ENCODE results near the gene RD3L. TPM values are rescaled to one million over a fixed set of nuclear protein-coding genes. Genes with fewer than 3 reads are reported as not detected.

RD3L gene
- total and polyA plus RNA-seq, 2 of the 13 experiments (the other 11 are each of a cell fraction or from before 2014, with no cell fraction given): not detected

DNA sequence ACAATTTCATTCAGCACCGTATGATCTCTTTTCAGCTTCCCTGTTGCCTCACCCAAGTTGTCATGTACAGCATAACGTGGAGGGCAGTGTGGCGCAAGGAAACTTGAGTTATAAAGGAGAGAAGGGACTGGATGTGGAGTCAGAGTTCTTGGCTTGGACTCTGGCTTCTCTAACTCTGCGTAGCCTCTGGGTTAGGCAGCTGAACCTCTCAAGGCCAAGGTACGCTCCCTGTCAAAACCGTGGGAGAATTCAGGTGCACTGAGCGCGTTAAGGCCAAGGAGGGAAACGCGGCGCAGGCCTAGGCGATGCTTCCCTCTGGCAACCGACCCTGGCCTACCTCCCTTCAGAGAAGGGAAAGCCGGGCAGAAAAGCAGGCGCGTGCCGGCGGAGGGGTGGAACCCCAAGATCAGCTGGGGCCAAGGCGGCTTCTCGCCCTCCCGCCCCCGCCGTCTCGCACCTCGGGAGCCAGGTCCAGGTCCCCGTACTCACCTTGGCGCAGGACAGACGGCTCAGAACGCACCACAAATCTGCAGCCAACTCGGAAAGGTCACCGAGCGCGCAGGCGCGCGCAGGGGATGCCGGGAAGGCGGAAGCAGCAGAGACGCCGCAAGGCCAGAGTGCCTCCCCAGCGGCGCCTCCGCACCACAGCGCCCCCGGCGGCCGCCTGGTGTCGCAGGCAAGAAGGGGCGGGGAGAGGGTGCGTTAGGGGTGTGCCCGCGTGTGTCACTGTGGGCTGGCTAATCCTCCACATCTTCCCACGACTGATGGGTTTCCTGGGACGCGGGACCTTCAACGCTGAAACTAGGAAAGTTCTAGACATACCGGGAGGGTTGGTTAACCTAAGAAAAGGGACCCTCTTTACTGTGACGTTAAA is 21.1 kb downstream of the RD3L start (continued):
- no peak for TF ChIP-seq ZNF646 (CRISPR knock-in tag; IDR thresholded peaks at IDR 0.05)
- TF ChIP-seq TMF1 (CRISPR knock-in tag; IDR thresholded peaks at IDR 0.05; ENCODE audit: low read depth): no peak
- peak; percentile 68; the same call in 1 of the 2 replicates for TF ChIP-seq FOXA3 (CRISPR knock-in tag; IDR thresholded peaks at IDR 0.05)
- TF ChIP-seq, protein P1, sequence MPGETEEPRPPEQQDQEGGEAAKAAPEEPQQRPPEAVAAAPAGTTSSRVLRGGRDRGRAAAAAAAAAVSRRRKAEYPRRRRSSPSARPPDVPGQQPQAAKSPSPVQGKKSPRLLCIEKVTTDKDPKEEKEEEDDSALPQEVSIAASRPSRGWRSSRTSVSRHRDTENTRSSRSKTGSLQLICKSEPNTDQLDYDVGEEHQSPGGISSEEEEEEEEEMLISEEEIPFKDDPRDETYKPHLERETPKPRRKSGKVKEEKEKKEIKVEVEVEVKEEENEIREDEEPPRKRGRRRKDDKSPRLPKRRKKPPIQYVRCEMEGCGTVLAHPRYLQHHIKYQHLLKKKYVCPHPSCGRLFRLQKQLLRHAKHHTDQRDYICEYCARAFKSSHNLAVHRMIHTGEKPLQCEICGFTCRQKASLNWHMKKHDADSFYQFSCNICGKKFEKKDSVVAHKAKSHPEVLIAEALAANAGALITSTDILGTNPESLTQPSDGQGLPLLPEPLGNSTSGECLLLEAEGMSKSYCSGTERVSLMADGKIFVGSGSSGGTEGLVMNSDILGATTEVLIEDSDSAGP (CRISPR knock-in tag; IDR thresholded peaks at IDR 0.05; ENCODE audit: borderline replicate concordance): peak; percentile 82
- TF ChIP-seq HIC2 (CRISPR knock-in tag; IDR thresholded peaks at IDR 0.05; ENCODE audit: low read depth): peak; percentile 45; the same call in 1 of the 2 replicates
- TF ChIP-seq, protein P2, sequence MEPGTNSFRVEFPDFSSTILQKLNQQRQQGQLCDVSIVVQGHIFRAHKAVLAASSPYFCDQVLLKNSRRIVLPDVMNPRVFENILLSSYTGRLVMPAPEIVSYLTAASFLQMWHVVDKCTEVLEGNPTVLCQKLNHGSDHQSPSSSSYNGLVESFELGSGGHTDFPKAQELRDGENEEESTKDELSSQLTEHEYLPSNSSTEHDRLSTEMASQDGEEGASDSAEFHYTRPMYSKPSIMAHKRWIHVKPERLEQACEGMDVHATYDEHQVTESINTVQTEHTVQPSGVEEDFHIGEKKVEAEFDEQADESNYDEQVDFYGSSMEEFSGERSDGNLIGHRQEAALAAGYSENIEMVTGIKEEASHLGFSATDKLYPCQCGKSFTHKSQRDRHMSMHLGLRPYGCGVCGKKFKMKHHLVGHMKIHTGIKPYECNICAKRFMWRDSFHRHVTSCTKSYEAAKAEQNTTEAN (CRISPR knock-in tag; conservative IDR thresholded peaks at IDR 0.05): peak; percentile 67; the same call in 1 of the 2 replicates
- peak; percentile 21; the same call in 1 of the 2 replicates for TF ChIP-seq LBX2 (CRISPR knock-in tag; IDR thresholded peaks at IDR 0.05; ENCODE audit: borderline replicate concordance)
- 0 out of 2 replicates have a peak, but pooled peaks have one; percentile 41 for TF ChIP-seq SOX5 (CRISPR knock-in tag; IDR thresholded peaks at IDR 0.05; ENCODE audit: borderline replicate concordance)
- no peak for TF ChIP-seq ZNF7 (CRISPR knock-in tag; IDR thresholded peaks at IDR 0.05)
- peak; percentile 70; the same call in 1 of the 2 replicates for TF ChIP-seq KDM3A (CRISPR knock-in tag; IDR thresholded peaks at IDR 0.05; ENCODE audit: low read depth)
- TF ChIP-seq ZNF546 (CRISPR knock-in tag; conservative IDR thresholded peaks at IDR 0.05): peak; percentile 54; the same call in 1 of the 2 replicates
- no peak for TF ChIP-seq EEA1 (CRISPR knock-in tag; IDR thresholded peaks at IDR 0.05; ENCODE audit: borderline replicate concordance)
- TF ChIP-seq ZMYM4 (CRISPR knock-in tag; IDR thresholded peaks at IDR 0.05): peak; percentile 99
- peak; percentile 48 for TF ChIP-seq AGO1 (IDR thresholded peaks at IDR 0.05; ENCODE audit: low read depth, low read length, poor library complexity, severe bottlenecking)
- TF ChIP-seq ZNF333 (CRISPR knock-in tag; IDR thresholded peaks at IDR 0.05; ENCODE audit: borderline replicate concordance): peak; percentile 38; the same call in 1 of the 2 replicates
- no peak for TF ChIP-seq SP140L (CRISPR knock-in tag; IDR thresholded peaks at IDR 0.05; ENCODE audit: borderline replicate concordance)
